ENCODE measurements around the gene FAT4.

GRCh38 chr4:125338814-125339213 is 24.1 kb downstream of the FAT4 start:
- TF ChIP-seq POLR2AphosphoS5 (IDR thresholded peaks at IDR 0.05) (no peak), CTCF (IDR thresholded peaks at IDR 0.05) (no peak)
